ENCODE measurements around the gene YIF1B.

The YIF1B gene

GRCh38 chr19:38333245-38333644 lies 17.5 kb upstream of the YIF1B start:
- DNase-seq (ENCODE audit: low spot score), result no peak

- DNase-seq (ENCODE audit: low spot score), result no peak
Measured at GRCh38 chr19:38331728-38332127, 16.0 kb upstream of the YIF1B start.

DNA sequence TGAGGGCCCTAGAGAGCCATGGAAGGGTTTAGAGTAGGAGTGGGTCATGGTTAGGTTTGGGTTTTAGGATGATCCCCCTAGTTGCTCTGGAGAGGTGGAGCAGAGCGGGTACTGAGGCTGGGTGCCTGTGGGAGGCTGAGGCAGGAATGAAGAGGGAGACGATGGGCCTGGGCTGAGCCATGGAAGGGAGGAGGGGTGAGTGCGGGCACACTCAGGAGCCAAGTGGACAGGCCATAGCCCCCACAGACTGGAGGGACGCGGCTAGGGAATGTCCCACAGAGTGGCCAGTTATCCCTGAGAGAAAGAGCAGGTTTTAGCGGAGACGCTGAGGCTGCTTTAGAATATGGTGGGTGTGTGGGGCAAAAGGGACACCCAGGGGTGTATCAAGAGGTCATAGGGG lies 13.9 kb upstream of the YIF1B start:
- no peak for DNase-seq (ENCODE audit: low spot score)

DNA sequence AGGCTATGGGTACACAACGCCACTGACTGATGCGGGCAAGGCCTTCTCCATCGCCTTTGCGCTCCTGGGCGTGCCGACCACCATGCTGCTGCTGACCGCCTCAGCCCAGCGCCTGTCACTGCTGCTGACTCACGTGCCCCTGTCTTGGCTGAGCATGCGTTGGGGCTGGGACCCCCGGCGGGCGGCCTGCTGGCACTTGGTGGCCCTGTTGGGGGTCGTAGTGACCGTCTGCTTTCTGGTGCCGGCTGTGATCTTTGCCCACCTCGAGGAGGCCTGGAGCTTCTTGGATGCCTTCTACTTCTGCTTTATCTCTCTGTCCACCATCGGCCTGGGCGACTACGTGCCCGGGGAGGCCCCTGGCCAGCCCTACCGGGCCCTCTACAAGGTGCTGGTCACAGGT lies 10.8 kb upstream of the YIF1B start:
- DNase-seq (ENCODE audit: low spot score), result no peak

- no peak for DNase-seq (ENCODE audit: low spot score)
Measured at GRCh38 chr19:38324431-38324830, 8.7 kb upstream of the YIF1B start.

- DNase-seq (ENCODE audit: low spot score), result no peak
Measured at GRCh38 chr19:38323291-38323690, 7.5 kb upstream of the YIF1B start.

DNA sequence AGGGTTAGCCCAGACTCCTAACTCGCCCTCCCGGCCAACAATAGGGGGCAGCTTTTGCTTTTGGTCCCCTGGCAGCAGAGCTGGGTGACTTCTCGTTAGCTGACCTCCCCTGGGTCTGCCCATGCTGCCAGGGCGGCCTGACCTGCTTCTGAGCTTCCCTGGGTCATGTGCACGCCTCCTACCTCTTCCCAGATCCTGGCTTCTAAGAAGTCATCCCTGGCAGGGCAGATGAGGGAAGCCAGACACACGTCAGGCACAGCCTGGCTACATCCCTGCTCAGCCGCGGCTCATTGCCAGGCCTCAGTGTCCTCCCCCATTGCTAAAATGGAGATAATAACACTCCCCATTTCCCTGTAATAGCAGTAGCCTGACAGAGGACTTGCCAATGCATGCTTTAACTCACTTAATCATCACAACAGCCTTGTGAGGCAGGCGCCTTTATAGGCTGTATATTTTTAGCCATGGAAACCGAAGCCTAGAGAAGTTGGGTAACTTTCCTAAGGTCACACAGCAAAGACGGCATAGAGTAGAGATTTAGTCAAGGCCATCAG lies 6.0 kb upstream of the YIF1B start:
- no peak for DNase-seq (ENCODE audit: low spot score)

- DNase-seq (ENCODE audit: low spot score), result no peak
Measured at GRCh38 chr19:38320969-38321339, 5.2 kb upstream of the YIF1B start.

- no peak for DNase-seq (ENCODE audit: low spot score)
Measured at GRCh38 chr19:38319421-38320258, 3.9 kb upstream of the YIF1B start, which contains the start of gene KCNK6. KCNK6 (plus strand) TSS chr19:38319845; CDS start chr19:38319951, 106 bp downstream.

DNA sequence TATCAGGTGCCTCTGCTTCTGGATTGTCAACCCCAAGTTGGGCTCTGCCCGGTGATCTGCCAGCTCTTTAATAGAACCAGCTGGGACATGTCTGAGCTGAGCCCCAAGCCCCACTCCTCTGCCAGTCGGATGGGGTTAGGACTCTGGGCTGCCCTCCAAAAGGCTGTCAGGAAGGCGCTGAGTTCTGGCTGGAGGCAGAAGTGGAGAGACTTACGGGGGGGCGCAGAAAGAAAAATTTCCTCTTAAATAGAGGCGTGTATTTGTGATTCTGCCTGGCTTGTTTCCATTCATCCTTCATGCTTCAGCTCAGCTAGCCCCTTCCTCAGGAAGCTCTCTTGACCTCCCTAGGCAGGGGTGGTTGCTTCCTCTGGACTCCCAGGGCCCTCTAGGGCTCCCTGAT lies 2.9 kb upstream of the YIF1B start:
- no peak for DNase-seq (ENCODE audit: low spot score)

DNA sequence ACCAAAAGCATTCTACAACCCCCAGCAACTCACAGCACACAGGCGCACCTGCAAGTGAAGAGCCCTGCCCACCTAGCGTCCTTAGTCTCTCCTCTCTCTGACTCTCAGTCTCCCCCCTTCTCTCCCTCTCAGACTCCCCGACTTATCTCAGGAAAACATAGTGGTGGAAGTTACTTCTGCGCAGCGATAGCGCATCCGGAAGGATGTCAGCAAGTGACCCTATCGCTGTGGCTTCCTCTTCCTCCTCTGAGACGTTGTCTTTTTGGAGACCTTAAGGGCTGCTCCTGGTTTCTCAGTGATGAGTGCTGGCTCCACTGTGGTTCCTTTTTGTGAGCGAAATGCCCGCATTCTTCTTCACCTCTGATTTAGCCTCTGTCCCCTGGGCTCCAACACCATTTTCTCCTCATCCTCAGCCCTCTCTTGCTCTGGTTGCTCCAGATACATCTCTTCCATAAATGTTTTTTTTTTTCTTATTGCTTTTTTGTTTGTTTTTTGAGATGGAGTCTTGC lies 1.4 kb upstream of the YIF1B start:
- peak; percentile 26 for DNase-seq (ENCODE audit: low spot score)

DNA sequence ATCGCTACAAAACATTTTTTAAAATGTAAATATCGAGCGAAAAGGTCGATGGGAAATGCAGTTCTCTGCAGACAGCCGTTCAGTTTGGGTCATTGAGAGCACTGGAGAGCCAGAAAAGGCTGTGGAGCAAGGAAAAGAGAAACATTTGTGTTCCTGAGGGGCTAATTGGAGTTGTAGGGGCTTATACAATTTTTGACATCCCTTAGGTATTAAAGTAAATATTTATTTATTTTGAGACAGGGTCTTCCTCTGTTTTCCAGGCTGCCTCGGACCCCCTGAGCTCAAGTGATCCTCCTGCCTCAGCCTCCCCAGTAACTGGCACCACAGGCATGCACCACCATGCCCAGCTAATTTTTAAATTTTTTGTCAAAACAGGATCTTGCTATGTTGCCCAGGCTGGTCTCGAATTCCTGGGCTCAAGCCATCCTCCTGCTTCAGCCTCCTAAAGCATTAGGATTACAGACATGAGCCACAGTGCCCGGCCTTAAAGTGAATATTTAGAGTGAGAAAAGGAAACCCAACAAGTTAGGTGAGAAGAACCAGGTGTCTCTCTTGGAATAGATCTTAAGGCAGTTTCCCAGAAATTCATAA lies 825 bp upstream of the YIF1B start:
- no peak for DNase-seq (ENCODE audit: low spot score)

DNA sequence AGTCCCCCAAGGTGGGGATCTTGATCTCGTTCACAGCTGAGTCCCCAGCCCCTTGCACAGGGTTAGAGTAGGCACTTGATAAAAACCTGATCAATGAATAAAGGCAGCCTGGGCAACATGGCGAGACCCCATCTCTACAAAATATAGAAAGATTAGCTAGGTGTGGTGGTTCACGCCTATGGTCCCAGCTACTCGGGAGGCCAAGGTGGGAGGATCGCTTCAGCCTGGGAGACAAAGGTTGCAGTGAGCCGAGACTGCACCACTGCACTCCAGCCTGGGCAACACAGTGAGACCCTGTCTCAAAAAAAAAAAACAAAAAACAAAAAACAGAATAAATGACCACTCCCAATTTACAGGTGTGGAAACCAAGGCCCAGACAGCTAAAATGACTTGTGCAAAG lies 4.8 kb downstream of the YIF1B start:
- DNase-seq (ENCODE audit: low spot score), result no peak

DNA sequence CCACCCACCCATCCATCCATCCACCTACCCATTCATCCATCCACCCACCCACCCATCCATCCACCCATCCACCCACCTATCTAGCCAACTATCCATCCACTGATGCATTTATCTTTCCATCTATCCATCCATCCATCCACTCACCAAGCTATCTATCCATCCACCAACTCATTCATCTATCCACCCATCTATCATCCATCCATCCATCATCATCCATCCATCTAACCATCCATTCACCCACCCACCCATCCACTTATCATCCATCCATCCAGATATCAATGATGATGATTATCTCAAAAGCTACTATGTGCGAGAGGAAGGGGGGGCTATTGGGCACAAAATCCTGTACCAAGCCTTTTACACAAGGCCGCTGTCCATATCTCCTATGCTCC lies 5.5 kb downstream of the YIF1B start:
- DNase-seq (ENCODE audit: low spot score), result no peak

- no peak for DNase-seq (ENCODE audit: low spot score)
Measured at GRCh38 chr19:38309615-38310278, 6.0 kb downstream of the YIF1B start.

DNA sequence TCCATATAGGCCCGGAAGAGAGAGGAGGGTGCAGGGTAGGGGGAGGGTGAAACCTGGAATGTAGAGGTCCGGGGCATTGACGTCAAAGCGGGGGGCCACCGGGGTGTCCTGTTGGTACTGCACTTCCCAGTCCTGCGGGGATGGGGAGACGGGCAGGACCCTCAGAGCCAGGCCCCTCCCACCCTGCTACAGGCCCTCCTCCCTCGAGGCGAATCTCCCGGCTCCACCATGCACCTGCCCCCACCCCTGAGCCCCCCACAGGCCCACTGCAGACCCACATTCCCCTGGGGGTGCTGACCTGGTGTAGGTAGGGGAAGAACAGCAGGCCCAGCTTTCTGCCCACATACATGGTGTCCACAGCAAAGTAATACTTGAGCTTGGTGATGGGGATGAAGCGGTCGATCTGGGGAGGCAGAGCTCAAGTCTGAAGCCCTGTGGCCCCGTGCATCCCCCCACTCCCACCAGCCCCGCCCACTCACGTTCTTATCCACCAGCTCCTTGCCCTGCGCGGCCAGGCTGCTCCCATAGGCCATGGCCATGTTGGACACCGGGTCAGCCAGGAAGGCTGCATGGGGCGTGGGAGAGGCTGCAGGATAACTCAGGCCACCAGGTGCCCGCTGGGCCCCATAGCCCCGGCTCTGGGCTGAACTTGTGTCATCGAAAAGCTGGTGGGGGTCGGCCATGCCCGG lies 6.7 kb downstream of the YIF1B start:
- DNase-seq (ENCODE audit: low spot score), result no peak

- no peak for DNase-seq (ENCODE audit: low spot score)
Measured at GRCh38 chr19:38308006-38308766, 7.6 kb downstream of the YIF1B start.

DNA sequence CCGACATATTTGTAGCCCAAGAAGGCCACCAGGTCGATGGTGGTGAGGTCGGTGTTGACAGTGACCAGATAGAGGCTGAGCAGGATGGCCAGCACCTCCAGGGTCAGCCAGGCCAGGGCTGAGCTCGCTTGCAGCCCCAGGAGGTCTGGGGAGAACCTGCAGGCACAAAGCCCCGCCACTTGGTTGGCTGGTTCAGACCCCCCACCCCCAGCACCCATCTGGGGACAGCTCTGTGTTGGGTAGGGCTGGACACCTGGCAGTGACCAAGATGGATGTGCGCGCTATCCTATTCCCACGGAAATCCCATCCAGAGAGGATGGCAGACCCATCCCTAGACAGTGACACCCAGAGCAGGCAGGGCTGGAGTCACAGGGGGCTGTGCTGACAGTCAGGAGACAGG lies 8.2 kb downstream of the YIF1B start:
- no peak for DNase-seq (ENCODE audit: low spot score)

GRCh38 chr19:38307076-38307475 lies 8.7 kb downstream of the YIF1B start:
- no peak for DNase-seq (ENCODE audit: low spot score)

DNA sequence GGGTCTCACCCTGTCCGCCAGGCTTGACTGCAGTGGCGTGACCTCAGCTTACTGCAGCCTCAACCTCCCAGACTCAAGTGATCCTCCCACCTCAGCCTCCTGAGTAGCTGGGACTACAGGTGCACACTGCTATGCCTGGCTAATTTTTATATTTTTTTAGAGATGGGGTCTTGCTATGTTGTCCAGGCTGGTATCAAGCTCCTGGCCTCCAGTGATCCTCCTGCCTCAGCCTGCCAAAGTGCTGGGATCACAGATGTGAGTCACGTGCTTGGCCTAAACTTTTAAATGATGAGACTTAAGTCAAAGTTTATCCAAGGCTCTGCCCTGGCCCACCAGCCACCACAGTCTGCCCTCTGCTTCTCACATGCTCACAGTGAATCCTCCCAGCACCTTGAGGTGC lies 9.5 kb downstream of the YIF1B start:
- DNase-seq (ENCODE audit: low spot score), result no peak

DNA sequence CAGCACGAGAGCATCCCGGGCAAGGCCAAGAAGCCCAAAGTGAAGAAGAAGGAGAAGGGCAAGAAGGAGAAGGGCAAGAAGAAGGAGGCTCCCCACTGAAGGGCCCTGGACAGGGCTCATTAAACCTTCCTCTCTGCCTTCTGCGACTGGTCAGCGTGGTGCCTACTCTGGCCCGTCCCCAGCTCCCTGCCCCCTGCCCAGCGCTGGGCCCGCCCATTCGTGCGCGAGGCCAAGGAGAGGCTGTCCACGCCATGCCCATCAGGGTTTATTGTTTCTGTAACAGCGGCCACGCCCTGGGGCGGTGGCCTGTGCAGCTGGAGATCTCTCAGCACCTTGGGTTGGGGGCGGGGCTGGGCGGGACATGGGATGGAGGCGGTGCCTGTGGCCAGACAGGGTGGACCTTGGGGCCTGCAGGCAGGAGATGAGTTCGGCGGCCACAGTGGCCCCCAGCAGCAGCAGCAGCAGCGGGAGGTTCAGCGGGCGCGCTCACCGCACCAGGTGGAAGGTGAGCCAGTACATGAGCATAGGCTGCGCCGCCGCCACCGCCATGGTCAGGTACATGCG lies 10.8 kb downstream of the YIF1B start:
- DNase-seq (ENCODE audit: low spot score), result no peak
